ENCODE measurements around the gene CNTN5. TPM values are rescaled to one million over a fixed set of nuclear protein-coding genes. Genes with fewer than 3 reads are reported as not detected.

CNTN5 gene
- total RNA-seq, 1 experiment from 2014 or later: not detected

DNA sequence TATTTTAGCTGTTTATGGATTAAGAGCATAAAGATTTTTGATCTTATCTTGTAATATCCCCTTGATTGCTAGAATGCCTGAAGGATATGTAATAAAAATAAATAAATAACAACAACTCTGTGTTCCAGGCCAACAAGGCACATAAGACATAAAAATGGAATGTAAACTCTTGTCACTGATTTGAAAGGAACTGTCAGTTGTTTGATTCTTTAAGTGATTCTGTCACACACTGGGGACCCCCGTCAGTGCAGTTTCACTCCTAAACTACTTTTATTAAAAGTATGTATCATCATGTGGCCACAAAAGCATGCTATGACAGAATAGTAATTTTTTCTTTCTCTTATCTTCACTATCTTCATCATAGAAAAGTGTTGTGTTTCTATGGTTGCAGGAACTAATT lies 572.4 kb downstream of the CNTN5 start:
- no peak for DNase-seq (ENCODE audit: low read depth, low spot score)
- in situ Hi-C loops (cut with HindIII; ENCODE audit: low pct_unique_long_range_greater_than_20kb, low sequenced_read_pairs): no loop called here

DNA sequence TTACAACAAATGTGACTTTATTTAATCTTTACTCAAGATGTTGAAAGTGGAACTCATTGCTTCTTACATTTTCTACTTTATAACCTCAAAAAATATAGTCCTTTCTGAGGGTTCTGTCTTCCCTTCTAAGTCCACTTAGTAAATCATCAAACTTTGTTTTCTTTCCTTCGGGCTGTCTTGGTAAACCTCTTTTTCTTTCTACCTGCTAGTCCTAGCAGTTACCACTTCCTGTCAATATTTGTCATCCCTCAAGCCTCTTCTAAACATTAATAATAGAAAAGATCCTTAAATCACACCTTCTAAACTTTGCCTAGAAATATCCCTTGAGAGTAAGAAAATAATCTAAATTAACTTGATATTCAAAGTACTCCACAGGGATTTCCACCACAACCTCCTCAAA lies 580.4 kb downstream of the CNTN5 start:
- DNase-seq (ENCODE audit: low read depth, low spot score): no peak
- in situ Hi-C loops (cut with HindIII; ENCODE audit: low pct_unique_long_range_greater_than_20kb, low sequenced_read_pairs): no loop called here

DNA sequence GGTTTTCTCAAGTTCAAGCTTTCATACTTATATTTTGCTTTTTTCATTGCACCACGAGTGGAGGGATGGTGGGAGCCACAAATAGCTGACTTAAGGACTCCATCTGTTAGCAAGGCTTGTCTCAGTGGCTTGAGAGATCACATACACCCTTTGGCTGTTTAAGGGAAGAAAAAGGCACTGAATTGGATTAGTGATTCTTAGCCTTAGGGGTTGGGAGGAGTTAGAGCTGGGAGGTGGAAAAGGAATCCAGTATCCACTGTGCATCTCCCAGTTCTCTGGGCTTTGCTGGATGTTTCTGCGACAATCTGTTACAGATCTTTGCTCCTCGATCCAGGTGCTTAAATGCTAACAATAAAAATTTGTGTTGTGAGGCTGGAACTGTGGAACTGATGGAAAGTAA lies 593.6 kb downstream of the CNTN5 start:
- DNase-seq (ENCODE audit: low read depth, low spot score): no peak
- in situ Hi-C loops (cut with HindIII; ENCODE audit: low pct_unique_long_range_greater_than_20kb, low sequenced_read_pairs): no loop called here

DNA sequence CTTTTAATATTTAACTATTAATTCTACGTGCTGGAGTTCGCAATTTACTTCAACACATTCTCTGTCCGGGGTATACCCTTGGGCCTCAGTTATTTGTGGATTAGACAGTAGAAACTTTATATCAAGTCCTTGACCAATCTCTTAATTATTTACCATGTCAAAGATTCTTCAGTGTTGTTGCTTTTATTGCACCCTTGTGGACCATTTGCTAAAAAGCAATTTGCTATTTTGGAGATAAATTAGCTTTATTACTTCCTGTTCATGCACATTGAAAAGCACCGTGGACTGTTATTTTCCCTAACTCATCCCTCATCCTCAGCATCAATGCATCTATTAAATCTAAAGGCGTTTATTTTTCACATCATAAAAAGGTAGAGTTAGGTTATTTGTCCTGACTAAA lies 609.9 kb downstream of the CNTN5 start:
- no peak for DNase-seq (ENCODE audit: low read depth, low spot score)
- in situ Hi-C loops (cut with HindIII; ENCODE audit: low pct_unique_long_range_greater_than_20kb, low sequenced_read_pairs): no loop called here

DNA sequence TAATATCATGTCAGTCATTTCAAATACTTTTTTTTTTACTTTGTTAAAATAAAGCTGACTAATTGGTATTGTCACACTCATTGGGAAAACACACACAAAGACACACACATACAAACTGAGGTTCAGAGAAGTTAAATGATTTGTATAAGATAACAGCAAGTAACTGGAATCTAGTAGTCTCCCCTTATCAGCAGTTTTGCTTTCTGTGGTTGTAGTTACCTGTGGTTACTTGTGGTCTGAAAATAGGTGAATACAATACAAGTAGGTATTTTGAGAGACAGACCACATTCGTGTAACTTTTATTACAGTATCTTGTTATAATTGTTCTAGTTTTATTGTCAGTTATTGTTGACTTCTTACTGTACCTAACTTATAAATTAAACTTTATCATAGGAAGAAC lies 610.9 kb downstream of the CNTN5 start:
- in situ Hi-C loops (cut with HindIII; ENCODE audit: low pct_unique_long_range_greater_than_20kb, low sequenced_read_pairs): no loop called here
- DNase-seq (ENCODE audit: low read depth, low spot score): no peak

DNA sequence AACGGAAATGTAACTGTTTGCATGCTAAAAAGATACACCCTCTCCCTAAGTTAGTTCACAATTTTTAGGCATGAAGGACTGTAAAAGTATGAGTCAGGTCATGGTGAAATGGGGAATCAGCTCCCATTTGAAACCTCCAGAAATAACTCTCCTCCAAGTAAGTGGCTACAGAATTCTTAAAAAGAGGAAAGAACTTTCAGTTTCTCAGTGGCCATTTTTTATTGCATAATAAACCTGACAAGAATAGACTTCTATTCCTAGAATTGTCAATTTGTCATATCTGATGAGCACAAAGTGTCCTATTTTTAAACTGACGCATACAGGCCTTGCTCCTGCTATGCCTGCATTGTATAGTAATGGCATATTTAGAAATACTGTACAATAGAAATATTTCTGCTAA lies 612.2 kb downstream of the CNTN5 start:
- DNase-seq (ENCODE audit: low read depth, low spot score): no peak
- in situ Hi-C loops (cut with HindIII; ENCODE audit: low pct_unique_long_range_greater_than_20kb, low sequenced_read_pairs): no loop called here

DNA sequence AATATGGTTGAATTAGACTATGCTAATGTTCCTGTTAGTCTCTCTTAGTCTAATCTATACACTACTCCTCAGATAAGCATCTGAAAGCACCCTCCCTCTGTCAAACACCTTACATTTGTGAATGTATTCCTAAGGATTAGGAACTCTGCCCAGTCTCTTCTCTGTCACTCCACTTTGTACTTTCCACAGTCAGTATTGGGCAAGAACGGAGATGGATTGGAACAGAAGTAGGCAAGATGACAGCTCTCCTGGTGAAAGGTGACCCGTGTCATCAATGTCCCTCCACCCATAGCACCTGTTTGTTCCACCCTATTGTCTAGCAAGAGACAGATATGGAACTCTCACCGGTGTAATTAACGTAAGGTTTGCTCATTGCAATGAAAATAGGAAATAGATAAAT lies 613.8 kb downstream of the CNTN5 start:
- in situ Hi-C loops (cut with HindIII; ENCODE audit: low pct_unique_long_range_greater_than_20kb, low sequenced_read_pairs): no loop called here

DNA sequence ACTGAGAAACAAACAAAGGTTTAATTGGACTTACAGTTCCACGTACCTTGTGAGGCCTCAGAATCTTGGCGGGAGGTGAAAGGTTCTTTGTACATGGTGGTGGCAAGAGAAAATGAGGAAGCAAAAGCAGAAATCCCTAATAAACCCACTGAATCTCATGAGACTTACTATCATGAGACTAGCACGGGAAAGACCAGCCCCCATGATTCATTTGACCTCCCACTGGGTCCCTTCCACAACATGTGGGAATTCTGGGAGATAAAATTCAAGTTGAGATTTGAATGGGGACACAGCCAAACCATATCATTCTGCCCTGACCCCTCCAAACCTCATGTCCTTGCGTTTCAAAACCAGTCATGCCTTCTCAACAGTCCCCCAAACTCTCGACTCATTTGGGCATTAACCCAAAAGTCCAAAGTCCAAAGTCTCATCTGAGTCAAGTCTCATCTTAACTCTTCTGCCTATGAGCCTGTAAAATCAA lies 617.4 kb downstream of the CNTN5 start:
- in situ Hi-C loops (cut with HindIII; ENCODE audit: low pct_unique_long_range_greater_than_20kb, low sequenced_read_pairs): no loop called here
- DNase-seq (ENCODE audit: low read depth, low spot score): no peak

More for the DNA sequence above, 613.8 kb downstream of the CNTN5 start:
- no peak for DNase-seq (ENCODE audit: low read depth, low spot score)

DNA sequence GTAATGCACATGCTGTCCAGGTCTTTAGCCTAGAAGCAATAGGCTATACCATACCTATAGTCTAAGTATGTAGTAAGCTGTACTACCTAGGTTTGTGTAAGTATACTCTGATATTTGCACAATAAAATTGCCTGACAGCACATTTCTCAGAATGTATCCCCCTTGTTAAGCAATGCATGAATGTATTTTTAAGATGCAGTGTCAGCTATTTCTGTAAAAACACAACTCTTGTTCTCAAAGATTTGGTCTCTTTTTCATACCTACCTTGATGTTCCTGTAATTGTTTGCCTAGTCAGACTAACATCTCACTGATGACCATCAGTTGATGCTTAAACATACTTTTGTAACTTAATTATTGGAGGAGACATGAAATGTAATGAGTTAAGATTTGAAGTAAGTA lies 619.9 kb downstream of the CNTN5 start:
- in situ Hi-C loops (cut with HindIII; ENCODE audit: low pct_unique_long_range_greater_than_20kb, low sequenced_read_pairs): no loop called here
- no peak for DNase-seq (ENCODE audit: low read depth, low spot score)

DNA sequence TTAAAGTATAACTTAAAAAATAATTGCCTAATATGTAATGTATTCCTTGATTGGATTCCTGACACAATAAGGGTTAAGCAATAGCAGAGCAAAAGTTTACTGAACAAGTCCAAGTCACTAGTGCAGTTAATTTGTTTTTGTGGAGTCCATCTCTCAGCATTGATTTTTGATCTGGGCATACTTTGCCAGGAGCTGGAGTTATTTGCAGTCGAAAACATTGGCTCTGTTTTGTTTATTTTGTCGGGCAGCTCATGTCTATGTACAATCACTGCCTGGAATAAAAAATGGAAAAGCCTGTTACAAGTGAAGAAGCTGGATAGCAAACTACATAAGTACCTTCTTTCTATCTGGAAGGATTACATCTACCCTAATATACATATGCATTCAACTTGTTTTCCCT lies 625.2 kb downstream of the CNTN5 start:
- in situ Hi-C loops (cut with HindIII; ENCODE audit: low pct_unique_long_range_greater_than_20kb, low sequenced_read_pairs): no loop called here

DNA sequence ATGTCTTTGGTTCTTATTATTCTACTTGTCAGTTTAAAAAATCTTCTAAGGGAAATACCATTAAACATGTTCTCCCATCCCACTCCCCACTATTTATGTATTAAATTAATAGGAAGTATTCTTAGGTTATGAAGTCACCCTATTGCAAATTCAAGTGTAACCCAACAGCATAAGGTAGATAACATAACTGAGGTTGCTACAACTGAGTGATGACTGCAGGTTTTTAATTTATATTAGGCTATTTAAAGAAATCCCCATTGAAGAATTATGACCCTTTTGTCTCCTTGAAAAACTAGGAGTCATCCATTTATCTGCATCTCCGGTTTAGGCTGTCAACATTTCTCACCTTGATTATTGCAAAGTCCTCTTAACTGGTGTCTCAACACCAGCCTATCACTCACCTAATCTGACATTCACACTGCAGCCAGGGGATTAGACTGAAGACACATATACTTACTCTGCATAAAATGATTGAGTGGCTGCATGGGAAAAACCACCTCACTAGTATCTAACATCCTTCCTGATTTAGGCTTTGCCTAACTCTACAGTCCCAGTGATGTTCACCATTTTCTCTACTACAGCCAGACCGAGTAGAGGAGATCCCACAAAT lies 649.4 kb downstream of the CNTN5 start:
- no peak for DNase-seq (ENCODE audit: low read depth, low spot score)
- in situ Hi-C loops (cut with HindIII; ENCODE audit: low pct_unique_long_range_greater_than_20kb, low sequenced_read_pairs): no loop called here

More for the DNA sequence above, 625.2 kb downstream of the CNTN5 start:
- no peak for DNase-seq (ENCODE audit: low read depth, low spot score)

DNA sequence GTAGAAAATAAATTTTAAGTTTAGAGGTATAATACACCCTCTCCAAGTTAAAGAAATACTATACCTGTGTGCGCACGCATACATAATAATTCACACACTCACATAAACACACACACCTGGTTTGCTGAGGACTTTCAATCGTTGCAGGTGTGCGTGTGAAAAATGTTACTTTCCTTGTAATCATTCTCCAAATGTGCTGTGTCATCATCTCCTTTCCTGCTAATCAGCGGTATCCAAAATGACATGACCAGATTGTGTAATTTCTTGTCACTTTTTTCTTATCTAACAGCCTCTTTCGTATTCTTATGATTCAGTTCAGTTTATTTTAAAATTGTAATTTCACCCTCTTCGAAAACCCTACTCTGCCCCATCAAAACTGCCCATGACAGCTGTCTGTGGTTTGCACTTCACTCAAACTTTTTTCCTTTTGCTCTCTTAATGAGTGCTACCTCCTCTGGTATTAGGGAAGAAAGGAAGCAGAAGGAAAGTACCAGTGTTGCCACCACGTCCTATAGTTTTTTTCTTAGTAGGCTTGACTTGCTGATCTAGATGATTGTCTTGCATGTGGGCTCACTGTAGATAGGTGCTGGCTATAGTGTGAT lies 651.2 kb downstream of the CNTN5 start:
- no peak for DNase-seq (ENCODE audit: low read depth, low spot score)
- in situ Hi-C loops (cut with HindIII; ENCODE audit: low pct_unique_long_range_greater_than_20kb, low sequenced_read_pairs): no loop called here

DNA sequence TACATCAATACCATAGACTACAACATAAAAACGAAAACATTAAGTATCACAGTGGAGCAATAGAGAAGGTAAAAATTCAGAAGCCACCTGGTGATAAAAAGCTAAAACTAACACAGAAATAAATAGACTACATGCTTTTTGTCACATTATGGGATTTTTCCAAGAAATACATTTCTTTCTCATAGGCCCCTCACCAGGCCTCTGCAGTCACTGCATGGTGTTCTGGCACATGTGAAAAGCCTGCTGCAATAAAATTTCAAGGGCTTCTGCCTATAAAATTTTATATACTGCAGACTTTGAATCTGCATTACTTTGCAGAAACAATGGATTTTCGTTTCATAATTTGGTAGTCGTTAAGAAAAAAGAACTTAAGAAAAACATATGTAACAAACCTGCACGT lies 655.5 kb downstream of the CNTN5 start:
- in situ Hi-C loops (cut with HindIII; ENCODE audit: low pct_unique_long_range_greater_than_20kb, low sequenced_read_pairs): no loop called here
- no peak for DNase-seq (ENCODE audit: low read depth, low spot score)

DNA sequence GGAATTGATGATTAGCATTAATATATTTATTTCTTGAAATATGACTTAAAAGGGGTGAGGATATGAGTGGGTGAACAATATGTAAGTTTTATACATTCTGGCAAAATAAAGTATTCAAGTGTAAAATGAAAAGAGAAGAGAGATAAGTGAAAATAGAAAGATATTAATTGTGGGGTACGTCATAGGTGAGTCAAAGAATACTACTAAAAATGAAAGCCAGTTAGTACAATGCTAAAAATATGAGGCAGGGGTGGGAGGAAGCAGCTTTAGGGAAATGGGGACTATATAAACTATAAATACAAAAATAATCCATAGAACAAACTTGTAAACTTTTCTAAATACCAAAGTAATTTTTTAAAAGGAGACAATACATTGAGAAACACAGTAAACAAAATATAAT lies 661.4 kb downstream of the CNTN5 start:
- in situ Hi-C loops (cut with HindIII; ENCODE audit: low pct_unique_long_range_greater_than_20kb, low sequenced_read_pairs): no loop called here
- DNase-seq (ENCODE audit: low read depth, low spot score): no peak

DNA sequence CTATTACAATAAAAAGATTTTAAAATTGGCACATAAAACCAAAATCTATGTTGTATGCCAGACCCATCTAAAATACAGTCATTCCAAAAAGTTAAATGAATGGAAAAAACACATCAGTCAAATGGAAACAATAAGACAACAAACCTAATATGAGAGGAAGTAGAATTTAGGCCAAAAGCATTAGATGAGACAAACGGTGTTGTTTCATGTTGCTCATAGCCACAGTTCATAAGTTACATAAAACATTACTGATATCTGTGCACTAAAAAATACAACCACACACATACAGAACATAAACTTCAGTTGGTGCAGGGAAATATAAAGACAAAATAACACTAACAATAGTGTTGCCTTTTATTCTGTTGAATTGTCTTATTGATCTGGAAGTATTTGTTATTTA lies 661.9 kb downstream of the CNTN5 start:
- in situ Hi-C loops (cut with HindIII; ENCODE audit: low pct_unique_long_range_greater_than_20kb, low sequenced_read_pairs): no loop called here
- DNase-seq (ENCODE audit: low read depth, low spot score): no peak

DNA sequence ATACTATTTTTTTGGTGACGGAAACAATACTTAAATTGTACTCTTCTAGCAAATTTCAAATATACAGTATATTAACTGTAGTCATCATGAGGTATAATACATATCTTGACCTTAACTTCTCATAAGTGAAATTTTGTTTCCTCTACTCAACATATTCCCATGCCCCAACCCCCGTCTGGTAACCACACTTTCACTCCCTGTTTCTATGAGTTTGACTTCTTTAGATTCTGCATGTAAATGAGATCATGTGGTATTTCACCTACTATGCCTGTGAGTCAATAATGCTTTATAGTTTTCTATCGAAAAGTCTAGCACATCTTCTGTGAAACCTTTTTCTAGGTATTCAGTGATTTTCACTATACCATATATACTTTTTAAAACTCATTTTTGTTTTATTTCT lies 663.2 kb downstream of the CNTN5 start:
- in situ Hi-C loops (cut with HindIII; ENCODE audit: low pct_unique_long_range_greater_than_20kb, low sequenced_read_pairs): no loop called here
- no peak for DNase-seq (ENCODE audit: low read depth, low spot score)

DNA sequence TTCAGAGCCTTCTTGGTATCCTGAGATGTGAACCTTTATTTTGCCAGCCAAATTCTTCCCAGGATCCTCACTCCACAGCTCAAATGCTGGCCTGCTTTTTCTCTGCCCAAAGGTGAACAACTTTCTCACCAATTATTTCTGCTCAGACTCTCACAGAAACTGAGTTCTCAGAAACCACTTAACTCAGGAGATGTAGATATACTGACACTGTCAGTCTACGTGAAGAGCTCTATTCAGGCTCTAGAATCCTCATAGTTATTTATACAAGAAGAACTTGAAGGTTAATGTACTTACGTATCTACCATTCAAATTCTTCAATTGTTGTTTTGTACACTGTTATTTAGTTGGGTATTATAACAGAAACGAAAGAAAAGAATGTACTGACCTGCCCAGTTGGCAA lies 666.1 kb downstream of the CNTN5 start:
- in situ Hi-C loops (cut with HindIII; ENCODE audit: low pct_unique_long_range_greater_than_20kb, low sequenced_read_pairs): no loop called here
- no peak for DNase-seq (ENCODE audit: low read depth, low spot score)

DNA sequence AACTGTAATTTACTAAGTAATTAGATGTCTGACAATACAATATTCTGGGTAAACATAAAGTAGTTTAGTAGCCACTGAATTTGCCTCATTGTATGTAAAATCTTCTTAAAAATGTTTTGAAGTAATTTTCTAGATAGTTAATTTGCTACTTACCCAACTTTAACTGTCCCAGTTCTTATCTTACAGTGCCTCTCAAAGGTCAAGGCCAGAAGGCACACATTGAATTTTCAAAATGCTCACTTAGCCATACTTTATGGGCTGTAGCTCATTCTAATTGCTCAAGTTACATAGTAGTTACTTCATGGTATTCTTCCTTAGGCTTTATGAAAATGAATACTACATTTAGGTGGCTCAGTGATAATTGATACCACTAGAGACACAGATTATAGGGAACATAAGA lies 666.6 kb downstream of the CNTN5 start:
- DNase-seq (ENCODE audit: low read depth, low spot score): no peak
- in situ Hi-C loops (cut with HindIII; ENCODE audit: low pct_unique_long_range_greater_than_20kb, low sequenced_read_pairs): no loop called here

DNA sequence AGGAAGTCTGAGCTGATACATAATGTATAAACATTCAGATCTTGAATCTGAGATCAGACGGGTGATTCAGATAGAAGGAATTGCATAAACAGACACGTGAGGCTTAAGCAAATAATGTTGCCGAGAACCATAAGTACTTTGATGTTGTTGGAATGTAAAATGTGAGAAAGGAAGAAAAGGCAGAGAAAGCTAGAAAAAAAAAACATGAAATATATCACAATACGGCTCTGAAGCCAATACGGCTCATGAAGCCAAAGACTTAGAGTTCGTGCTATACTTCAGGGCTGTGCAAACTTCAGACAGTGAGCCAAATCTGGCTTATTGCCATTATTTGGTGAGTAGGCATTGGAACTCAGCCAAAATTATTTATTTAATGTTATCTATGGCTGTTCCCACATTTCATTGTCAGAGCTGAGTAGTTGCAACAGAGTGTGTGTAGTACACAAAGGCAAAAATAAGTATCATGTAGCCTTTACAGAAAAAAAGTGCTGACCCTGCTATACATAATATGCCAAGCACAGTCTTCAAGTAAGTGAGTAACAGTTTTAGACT lies 673.3 kb downstream of the CNTN5 start:
- in situ Hi-C loops (cut with HindIII; ENCODE audit: low pct_unique_long_range_greater_than_20kb, low sequenced_read_pairs): no loop called here
- DNase-seq (ENCODE audit: low read depth, low spot score): no peak
